Measurements from ENCODE around the gene TMEM190. TPM values are rescaled to one million over a fixed set of nuclear protein-coding genes. Genes with fewer than 3 reads are reported as not detected.

Gene TMEM190
- total and polyA plus RNA-seq, 9 of the 15 experiments (the other 6 are each of a cell fraction or from before 2014, with no cell fraction given), result not detected

- peaks cover 2 to 61% of the 10 kb centered on the region in 2 experiments; a peak in 4 of 5 replicates for H3K4me1 ChIP-seq (replicated peaks in 1 of 2; ENCODE audit: control insufficient read depth in 2 of 2, insufficient read depth in 2 of 2, low read length in 2 of 2)
- no peaks in the 10 kb centered on the region for H3K79me2 ChIP-seq (ENCODE audit: control insufficient read depth, insufficient read depth, low read length)
- H3K27me3 ChIP-seq (ENCODE audit: control insufficient read depth in 2 of 2, insufficient read depth in 2 of 2, low read length in 2 of 2), result peaks cover 11% of the 10 kb centered on the region in 2 experiments; a peak in 4 of 5 replicates
- in situ Hi-C loops (cut with MboI), result no loop called here
- FAIRE-seq (peak; percentile 35), DNase-seq (ENCODE audit: extremely low read depth in 1 of 4, low spot score in 3 of 4) (no peak), ATAC-seq (no peak)
- peak within 1 kb of the TSS; percentile 39; the same call in 1 of the 2 replicates for H3K4me2 ChIP-seq (ENCODE audit: insufficient read depth, low read length)
- CTCF ChIA-PET (ENCODE audit: low intra/inter-chr PET ratio), result no interaction called here
- TF ChIP-seq OTX1 (CRISPR knock-in tag; IDR thresholded peaks at IDR 0.05) (0 out of 2 replicates have a peak, but pooled peaks have one; percentile 12), ZFP1 (CRISPR knock-in tag; IDR thresholded peaks at IDR 0.05) (no peak)
- intact Hi-C loops (cut with micrococcal nuclease), result no loop called here
- H3K4me3 ChIP-seq, result peak within 1 kb of the TSS; percentile 19; the same call in 1 of the 2 replicates
- peak within 1 kb of the TSS; percentile 63; the same call in 1 of the 2 replicates for H2AFZ ChIP-seq (ENCODE audit: low read depth, low read length)
- H3K36me3 ChIP-seq (ENCODE audit: control insufficient read depth, insufficient read depth, low read length), result no peaks in the 10 kb centered on the region
- BruUV-seq (replicated peaks), result no TSS peak
- H4K20me1 ChIP-seq (replicated peaks; ENCODE audit: control insufficient read depth, insufficient read depth, low read length), result 0 out of 2 replicates have a peak, but pooled peaks cover 3% of the 10 kb centered on the region
- 27% methylated on average over 8 of the region's 32 CpGs for WGBS (ENCODE audit: insufficient coverage, low coverage, missing lambda C conversion rate)
- H3K9ac ChIP-seq (ENCODE audit: insufficient read depth in 1 of 2, low read depth in 2 of 2, low read length in 2 of 2), result peak within 1 kb of the TSS in 1 of 2 experiments; percentile 81; a peak in 2 of 4 replicates
- H3K9me3 ChIP-seq (replicated peaks; ENCODE audit: control insufficient read depth, insufficient read depth, low read depth, low read length), result no peaks in the 10 kb centered on the region
- H3K27ac ChIP-seq (ENCODE audit: extremely low read depth, low read depth, low read length), result no peak within 1 kb of the TSS
- H3K9me1 ChIP-seq (ENCODE audit: control insufficient read depth, insufficient read depth, low read length), result no peaks in the 10 kb centered on the region
- POLR2A ChIA-PET, result interaction anchor here (0.9 to 2.6 kb wide), 3 partner anchors 10 to 14 kb away, joined by 3 to 12 read pairs (median 4); partner anchors contain the start of gene TMEM238
Measured at GRCh38 chr19:55370305-55370988, 6.2 kb upstream of the TMEM190 start, which contains the start of gene IL11. IL11 (minus strand) TSS chr19:55370463; CDS start chr19:55370310, 153 bp downstream.

All from K562 (cell line).